ENCODE measurements around the gene CASP7.

The CASP7 gene

GRCh38 chr10:113692271-113692670 is 12.6 kb downstream of the CASP7 start:
- Histone ChIP-seq H3K4me2 (ENCODE audit: low read length, poor library complexity, severe bottlenecking) (no peak overlapping the region), H3K23ac (ENCODE audit: low read length in 2 of 2) (no peak overlapping the region), H3K27me3 (ENCODE audit: control insufficient read depth in 1 of 2, insufficient read depth in 1 of 2, low read length in 2 of 2) (no peaks in the 10 kb centered on the region), H4K8ac (ENCODE audit: low read length) (no peak overlapping the region), H3K9ac (ENCODE audit: low read length) (no peak overlapping the region), H3K79me1 (replicated peaks; ENCODE audit: low read length, poor library complexity, severe bottlenecking) (peaks cover 54% of the 10 kb centered on the region), H3K18ac (ENCODE audit: low read depth in 1 of 2, low read length in 2 of 2) (no peak overlapping the region), H2BK120ac (ENCODE audit: low read depth, low read length) (no peak overlapping the region), H3K4ac (ENCODE audit: low read depth in 1 of 2, low read length in 2 of 2) (no peak overlapping the region), H3K14ac (ENCODE audit: low read length in 2 of 2) (no peak overlapping the region), H4K91ac (ENCODE audit: low read length) (no peak overlapping the region), H3K36me3 (ENCODE audit: control insufficient read depth in 1 of 2, insufficient read depth in 2 of 2, low read depth in 1 of 2, low read length in 2 of 2) (peaks cover 26 to 37% of the 10 kb centered on the region in 2 experiments), H3K27ac (ENCODE audit: low read length, poor library complexity, severe bottlenecking) (no peak overlapping the region), H2BK15ac (ENCODE audit: low read depth, poor library complexity, severe bottlenecking) (no peak overlapping the region), H2AK5ac (ENCODE audit: low read length, severe bottlenecking) (no peak overlapping the region), H3K4me1 (ENCODE audit: control insufficient read depth, insufficient read depth, low read depth, low read length) (peaks cover 4% of the 10 kb centered on the region), H2AFZ (ENCODE audit: low read depth, low read length) (no peak overlapping the region), H2BK12ac (ENCODE audit: low read length in 2 of 2) (no peak overlapping the region), H3K4me3 (ENCODE audit: insufficient read depth in 1 of 2, low read depth in 1 of 2, low read length in 2 of 2) (no peak overlapping the region), H2BK5ac (ENCODE audit: low read depth, low read length, poor library complexity, severe bottlenecking) (no peak overlapping the region), H3K9me3 (ENCODE audit: control insufficient read depth, low read length) (peaks cover 34% of the 10 kb centered on the region)
- DNase-seq = no peak
- WGBS = 98% methylated on average over 6 of the region's 6 CpGs

GRCh38 chr10:113693348-113693747 is 13.6 kb downstream of the CASP7 start:
- 100% methylated on average over 1 of the region's 2 CpGs for WGBS

GRCh38 chr10:113695691-113696090 is 16.0 kb downstream of the CASP7 start:
- Histone ChIP-seq H2AFZ (ENCODE audit: low read depth, low read length) (no peak overlapping the region), H2AK5ac (ENCODE audit: low read length, severe bottlenecking) (no peak overlapping the region), H3K14ac (ENCODE audit: low read length in 2 of 2) (no peak overlapping the region), H3K4ac (ENCODE audit: low read depth in 1 of 2, low read length in 2 of 2) (no peak overlapping the region), H3K9me3 (ENCODE audit: control insufficient read depth, low read length) (peaks cover 22% of the 10 kb centered on the region), H2BK12ac (ENCODE audit: low read length in 2 of 2) (no peak overlapping the region), H4K91ac (ENCODE audit: low read length) (no peak overlapping the region), H3K36me3 (ENCODE audit: control insufficient read depth in 1 of 2, insufficient read depth in 2 of 2, low read depth in 1 of 2, low read length in 2 of 2) (peaks cover 37 to 69% of the 10 kb centered on the region in 2 experiments), H3K4me2 (ENCODE audit: low read length, poor library complexity, severe bottlenecking) (no peak overlapping the region), H3K9ac (ENCODE audit: low read length) (no peak overlapping the region), H3K79me1 (replicated peaks; ENCODE audit: low read length, poor library complexity, severe bottlenecking) (peaks cover 57% of the 10 kb centered on the region), H3K4me3 (ENCODE audit: insufficient read depth in 1 of 2, low read depth in 1 of 2, low read length in 2 of 2) (no peak overlapping the region), H2BK5ac (ENCODE audit: low read depth, low read length, poor library complexity, severe bottlenecking) (no peak overlapping the region), H2BK15ac (ENCODE audit: low read depth, poor library complexity, severe bottlenecking) (no peak overlapping the region), H3K18ac (ENCODE audit: low read depth in 1 of 2, low read length in 2 of 2) (no peak overlapping the region), H3K23ac (ENCODE audit: low read length in 2 of 2) (no peak overlapping the region), H2BK120ac (ENCODE audit: low read depth, low read length) (no peak overlapping the region), H3K4me1 (ENCODE audit: control insufficient read depth, insufficient read depth, low read depth, low read length) (peaks cover 6% of the 10 kb centered on the region), H4K8ac (ENCODE audit: low read length) (no peak overlapping the region), H3K27me3 (ENCODE audit: control insufficient read depth in 1 of 2, insufficient read depth in 1 of 2, low read length in 2 of 2) (no peaks in the 10 kb centered on the region), H3K27ac (ENCODE audit: low read length, poor library complexity, severe bottlenecking) (no peak overlapping the region)
- WGBS = 97% methylated on average over 1 of the region's 1 CpG
- no peak for DNase-seq

More at GRCh38 chr10:113693348-113693747, 13.6 kb downstream of the CASP7 start:
- no peak overlapping the region for H3K23ac ChIP-seq (ENCODE audit: low read length in 2 of 2)
- H3K9me3 ChIP-seq (ENCODE audit: control insufficient read depth, low read length) = peaks cover 27% of the 10 kb centered on the region
- no peak overlapping the region for H4K91ac ChIP-seq (ENCODE audit: low read length)
- no peak overlapping the region for H3K4ac ChIP-seq (ENCODE audit: low read depth in 1 of 2, low read length in 2 of 2)
- no peak for DNase-seq
- H3K9ac ChIP-seq (ENCODE audit: low read length) = no peak overlapping the region
- H3K27me3 ChIP-seq (ENCODE audit: control insufficient read depth in 1 of 2, insufficient read depth in 1 of 2, low read length in 2 of 2) = no peaks in the 10 kb centered on the region
- H2BK15ac ChIP-seq (ENCODE audit: low read depth, poor library complexity, severe bottlenecking) = no peak overlapping the region
- H2BK12ac ChIP-seq (ENCODE audit: low read length in 2 of 2) = no peak overlapping the region
- H3K18ac ChIP-seq (ENCODE audit: low read depth in 1 of 2, low read length in 2 of 2) = no peak overlapping the region
- H3K79me1 ChIP-seq (replicated peaks; ENCODE audit: low read length, poor library complexity, severe bottlenecking) = peaks cover 58% of the 10 kb centered on the region
- H2AFZ ChIP-seq (ENCODE audit: low read depth, low read length) = no peak overlapping the region
- peaks cover 6% of the 10 kb centered on the region for H3K4me1 ChIP-seq (ENCODE audit: control insufficient read depth, insufficient read depth, low read depth, low read length)
- no peak overlapping the region for H3K14ac ChIP-seq (ENCODE audit: low read length in 2 of 2)
- H2AK5ac ChIP-seq (ENCODE audit: low read length, severe bottlenecking) = no peak overlapping the region
- H3K27ac ChIP-seq (ENCODE audit: low read length, poor library complexity, severe bottlenecking) = no peak overlapping the region
- no peak overlapping the region for H3K4me2 ChIP-seq (ENCODE audit: low read length, poor library complexity, severe bottlenecking)
- no peak overlapping the region for H3K4me3 ChIP-seq (ENCODE audit: insufficient read depth in 1 of 2, low read depth in 1 of 2, low read length in 2 of 2)
- H4K8ac ChIP-seq (ENCODE audit: low read length) = no peak overlapping the region
- no peak overlapping the region for H2BK120ac ChIP-seq (ENCODE audit: low read depth, low read length)
- H3K36me3 ChIP-seq (ENCODE audit: control insufficient read depth in 1 of 2, insufficient read depth in 2 of 2, low read depth in 1 of 2, low read length in 2 of 2) = peaks cover 34 to 46% of the 10 kb centered on the region in 2 experiments
- no peak overlapping the region for H2BK5ac ChIP-seq (ENCODE audit: low read depth, low read length, poor library complexity, severe bottlenecking)

- Histone ChIP-seq H3K18ac (ENCODE audit: low read depth in 1 of 2, low read length in 2 of 2) (no peak overlapping the region), H2AK5ac (ENCODE audit: low read length, severe bottlenecking) (no peak overlapping the region), H3K9ac (ENCODE audit: low read length) (no peak overlapping the region), H3K4me3 (ENCODE audit: insufficient read depth in 1 of 2, low read depth in 1 of 2, low read length in 2 of 2) (no peak overlapping the region), H3K23ac (ENCODE audit: low read length in 2 of 2) (no peak overlapping the region), H3K4ac (ENCODE audit: low read depth in 1 of 2, low read length in 2 of 2) (no peak overlapping the region), H2BK15ac (ENCODE audit: low read depth, poor library complexity, severe bottlenecking) (no peak overlapping the region), H3K36me3 (ENCODE audit: control insufficient read depth in 1 of 2, insufficient read depth in 2 of 2, low read depth in 1 of 2, low read length in 2 of 2) (peaks cover 21 to 75% of the 10 kb centered on the region in 2 experiments), H3K14ac (ENCODE audit: low read length in 2 of 2) (peak overlapping the region in 1 of 2 experiments; percentile 44), H3K27me3 (ENCODE audit: control insufficient read depth in 1 of 2, insufficient read depth in 1 of 2, low read length in 2 of 2) (no peaks in the 10 kb centered on the region), H3K79me1 (replicated peaks; ENCODE audit: low read length, poor library complexity, severe bottlenecking) (peaks cover 41% of the 10 kb centered on the region), H3K9me3 (ENCODE audit: control insufficient read depth, low read length) (peaks cover 17% of the 10 kb centered on the region), H4K91ac (ENCODE audit: low read length) (no peak overlapping the region), H3K4me1 (ENCODE audit: control insufficient read depth, insufficient read depth, low read depth, low read length) (peaks cover 3% of the 10 kb centered on the region), H3K4me2 (ENCODE audit: low read length, poor library complexity, severe bottlenecking) (no peak overlapping the region), H2BK5ac (ENCODE audit: low read depth, low read length, poor library complexity, severe bottlenecking) (no peak overlapping the region), H3K27ac (ENCODE audit: low read length, poor library complexity, severe bottlenecking) (no peak overlapping the region), H2AFZ (ENCODE audit: low read depth, low read length) (no peak overlapping the region), H2BK12ac (ENCODE audit: low read length in 2 of 2) (no peak overlapping the region), H4K8ac (ENCODE audit: low read length) (no peak overlapping the region), H2BK120ac (ENCODE audit: low read depth, low read length) (no peak overlapping the region)
- no peak for DNase-seq
- WGBS = 96% methylated on average over 3 of the region's 3 CpGs
Measured at GRCh38 chr10:113697595-113697994, 17.9 kb downstream of the CASP7 start.

All from mesenchymal stem cell (in vitro differentiated cells and primary cell).